Prostate gland (tissue), 2 donors: Measurements from ENCODE around the gene TMEM59. TPM values are rescaled to one million over a fixed set of nuclear protein-coding genes. Genes with fewer than 3 reads are reported as not detected.
"Not testable (repeated sequence)": the region's sequence is repeated elsewhere in the genome, so short reads cannot be mapped to it uniquely, and the experiment has no call there.

Experiments used
- DNase-seq: peaks from one replicate; pipeline ENCODE4 v3.0.0-alpha.2; 2019; ENCODE audit warnings: low spot score
- H3K27ac ChIP-seq, 2 donors: fragments of 200-600 bp; sonication (generic); 2 replicates each; pipeline ENCODE4 v1.5.1; 2017 to 2019
- H3K27me3 ChIP-seq: fragments of 200-600 bp; sonication (generic); replicated peaks from 2 replicates; pipeline ENCODE4 v1.5.1; 2019; ENCODE audit not compliant: insufficient read depth
- H3K36me3 ChIP-seq, 2 donors: fragments of 200-600 bp; sonication (generic); 1 replicate in 1 of 2; 2 replicates in 1 of 2; pipeline versions ENCODE4 v1.5.1 to v1.8.1; 2017 to 2019
- H3K4me1 ChIP-seq: fragments of 200-600 bp; sonication (generic); replicated peaks from 2 replicates; pipeline ENCODE4 v1.5.1; 2019
- H3K4me3 ChIP-seq, 2 donors: fragments of 200-600 bp; sonication (generic); 2 replicates each; pipeline ENCODE4 v1.5.1; 2017 to 2019
- H3K9me3 ChIP-seq: fragments of 200-600 bp; sonication (generic); 2 replicates; pipeline ENCODE4 v1.5.1; 2017
- POLR2A ChIP-seq: fragments of 450-650 bp; IDR thresholded peaks from one replicate; pipeline ENCODE4 v1.6.1; 2016; ENCODE audit warnings: antibody characterized with exemption, mild to moderate bottlenecking
- POLR2AphosphoS5 ChIP-seq: sonication (generic); formaldehyde crosslinking; IDR thresholded peaks from one replicate; pipeline ENCODE4 v1.6.1; 2017; ENCODE audit warnings: antibody characterized with exemption
- WGBS: methylation state at CpG from one replicate; pipeline ENCODE4 v1.1.5; 2018; 5-methylcytosine and 5-hydroxymethylcytosine counted together
- intact Hi-C: fragments of 100-400 bp; cut with DNase I; formaldehyde crosslinking; loops from one replicate; pipeline ENCODE4 v1.14.2; 2022
- total RNA-seq, 2 donors: library from RNA; depleted of rRNA; stranded (reverse); fragments of >200 nt; gene quantifications; one replicate each; pipeline ENCODE4 v1.1.0, GENCODE V29; 2016
- TF ChIP-seq, protein P1 (sequence below), 4 experiments: fragments of 200-600 bp in 2 of 4; fragments of 450-650 bp in 2 of 4; sonication (generic) in 2 of 4; IDR thresholded peaks; 1 replicate in 3 of 4; 2 replicates in 1 of 4; pipeline ENCODE4 v1.5.1; 2016 to 2019; ENCODE audit warnings: antibody characterized with exemption in 4 of 4, mild to moderate bottlenecking in 2 of 4, moderate library complexity in 2 of 4

Gene TMEM59
- total RNA-seq, 2 donors from 2014 or later, result 394 to 817 TPM

DNA sequence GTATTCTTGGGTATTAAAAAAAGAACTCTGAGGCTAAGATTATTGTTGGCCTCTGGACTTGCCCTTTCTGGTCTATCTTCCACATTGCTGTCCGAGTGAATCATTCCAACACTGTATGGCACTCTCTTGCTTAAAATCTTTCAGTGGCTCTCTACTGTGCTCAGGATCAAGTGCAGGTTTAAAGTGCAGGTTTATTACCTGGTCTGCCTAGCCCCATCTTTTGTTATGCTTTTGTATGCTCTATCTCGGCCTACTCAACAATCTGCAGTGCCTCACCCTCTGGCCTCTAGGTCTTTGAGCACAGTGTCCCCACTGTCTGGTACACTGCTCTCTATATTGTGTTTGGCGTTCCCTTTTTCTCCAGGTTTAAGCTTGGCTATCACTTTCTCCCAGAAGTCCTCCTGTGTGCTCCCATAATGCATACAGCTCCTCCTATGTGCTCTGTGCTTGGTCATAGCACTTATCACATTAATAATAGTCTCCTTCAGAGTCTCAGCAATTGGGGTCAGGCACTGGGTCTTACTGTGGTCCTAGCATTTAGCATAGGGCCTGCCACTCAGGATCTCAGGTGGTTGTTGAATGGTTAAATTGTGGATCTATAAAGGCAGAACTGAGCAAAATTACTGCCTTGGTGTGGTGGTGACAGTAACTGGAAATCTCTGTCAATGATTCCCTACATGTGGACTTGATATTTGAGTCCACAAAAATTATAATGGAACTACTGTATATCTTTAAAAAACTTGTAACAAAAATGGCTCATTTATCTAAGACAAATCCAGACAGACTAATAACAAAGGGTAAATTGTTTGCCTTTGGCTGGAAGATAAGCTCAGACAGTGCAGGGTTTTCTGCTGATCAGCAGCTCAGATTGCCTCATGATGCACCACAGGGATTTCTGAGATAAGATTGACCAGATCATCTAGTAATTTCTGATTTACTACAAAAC, 24.4 kb downstream of the TMEM59 start:
- intact Hi-C loops, result no loop called here
- H3K9me3 ChIP-seq, result no peaks in the 10 kb centered on the region
- H3K4me3 ChIP-seq, result no peak overlapping the region
- no peaks in the 10 kb centered on the region for H3K27me3 ChIP-seq
- TF ChIP-seq POLR2A (no peak), POLR2AphosphoS5 (no peak)
- TF ChIP-seq, protein P1, sequence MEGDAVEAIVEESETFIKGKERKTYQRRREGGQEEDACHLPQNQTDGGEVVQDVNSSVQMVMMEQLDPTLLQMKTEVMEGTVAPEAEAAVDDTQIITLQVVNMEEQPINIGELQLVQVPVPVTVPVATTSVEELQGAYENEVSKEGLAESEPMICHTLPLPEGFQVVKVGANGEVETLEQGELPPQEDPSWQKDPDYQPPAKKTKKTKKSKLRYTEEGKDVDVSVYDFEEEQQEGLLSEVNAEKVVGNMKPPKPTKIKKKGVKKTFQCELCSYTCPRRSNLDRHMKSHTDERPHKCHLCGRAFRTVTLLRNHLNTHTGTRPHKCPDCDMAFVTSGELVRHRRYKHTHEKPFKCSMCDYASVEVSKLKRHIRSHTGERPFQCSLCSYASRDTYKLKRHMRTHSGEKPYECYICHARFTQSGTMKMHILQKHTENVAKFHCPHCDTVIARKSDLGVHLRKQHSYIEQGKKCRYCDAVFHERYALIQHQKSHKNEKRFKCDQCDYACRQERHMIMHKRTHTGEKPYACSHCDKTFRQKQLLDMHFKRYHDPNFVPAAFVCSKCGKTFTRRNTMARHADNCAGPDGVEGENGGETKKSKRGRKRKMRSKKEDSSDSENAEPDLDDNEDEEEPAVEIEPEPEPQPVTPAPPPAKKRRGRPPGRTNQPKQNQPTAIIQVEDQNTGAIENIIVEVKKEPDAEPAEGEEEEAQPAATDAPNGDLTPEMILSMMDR (IDR thresholded peaks at IDR 0.05), result no peak
- no peak for DNase-seq
- H3K27ac ChIP-seq, result no peak overlapping the region
- no peaks in the 10 kb centered on the region for H3K36me3 ChIP-seq
- H3K4me1 ChIP-seq, result no peaks in the 10 kb centered on the region
- WGBS, result 89% methylated on average over 3 of the region's 3 CpGs

DNA sequence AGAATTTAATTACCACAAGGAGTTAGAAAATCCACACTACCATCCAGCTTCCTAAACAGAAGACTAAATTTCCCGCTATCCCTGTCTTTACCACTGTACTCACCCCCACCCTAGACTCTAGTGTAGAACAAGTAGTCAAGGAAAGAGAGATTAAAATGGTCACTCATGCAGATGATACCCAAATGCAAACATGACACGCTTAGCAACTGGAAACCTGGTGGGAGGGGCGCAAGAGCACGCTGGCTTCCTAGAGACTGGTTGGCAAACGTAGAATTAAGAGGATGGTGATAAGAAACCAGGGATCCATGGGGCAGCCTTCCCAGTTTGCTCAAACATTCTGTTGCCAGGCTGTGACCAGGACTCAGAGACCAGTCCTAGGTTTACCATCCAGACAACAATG, 25.2 kb downstream of the TMEM59 start:
- 78% methylated on average over 5 of the region's 5 CpGs for WGBS
- Histone ChIP-seq H3K27me3 (no peaks in the 10 kb centered on the region), H3K4me3 (no peak overlapping the region), H3K27ac (no peak overlapping the region), H3K4me1 (no peaks in the 10 kb centered on the region), H3K9me3 (no peaks in the 10 kb centered on the region), H3K36me3 (no peaks in the 10 kb centered on the region)
- intact Hi-C loops, result no loop called here
- DNase-seq, result no peak
- TF ChIP-seq POLR2AphosphoS5, result no peak
- TF ChIP-seq POLR2A, result no peak
- TF ChIP-seq, protein P1 (IDR thresholded peaks at IDR 0.05), result no peak

DNA sequence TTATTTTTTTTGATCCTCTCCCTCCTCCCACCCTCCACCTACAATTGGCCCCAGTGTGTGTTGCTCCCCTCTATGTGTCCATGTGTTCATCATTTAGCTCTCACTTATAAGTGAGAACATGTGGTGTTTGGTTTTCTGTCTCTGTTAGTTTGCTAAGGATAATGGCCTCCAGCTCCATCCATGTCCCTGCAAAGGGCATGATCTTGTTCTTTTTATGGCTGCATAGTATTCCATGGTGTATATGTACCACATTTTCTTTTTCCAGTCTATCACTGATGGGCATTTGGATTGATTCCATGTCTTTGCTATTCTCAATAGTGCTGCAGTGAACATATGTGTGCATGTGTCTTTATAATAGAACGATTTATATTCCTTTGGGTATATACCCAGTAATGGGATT, 28.2 kb downstream of the TMEM59 start:
- H3K27ac ChIP-seq, intact Hi-C loops, H3K4me3 ChIP-seq, H3K9me3 ChIP-seq, H3K36me3 ChIP-seq, H3K4me1 ChIP-seq, H3K27me3 ChIP-seq, DNase-seq: not testable (repeated sequence)
- 92% methylated on average over 1 of the region's 1 CpG for WGBS

DNA sequence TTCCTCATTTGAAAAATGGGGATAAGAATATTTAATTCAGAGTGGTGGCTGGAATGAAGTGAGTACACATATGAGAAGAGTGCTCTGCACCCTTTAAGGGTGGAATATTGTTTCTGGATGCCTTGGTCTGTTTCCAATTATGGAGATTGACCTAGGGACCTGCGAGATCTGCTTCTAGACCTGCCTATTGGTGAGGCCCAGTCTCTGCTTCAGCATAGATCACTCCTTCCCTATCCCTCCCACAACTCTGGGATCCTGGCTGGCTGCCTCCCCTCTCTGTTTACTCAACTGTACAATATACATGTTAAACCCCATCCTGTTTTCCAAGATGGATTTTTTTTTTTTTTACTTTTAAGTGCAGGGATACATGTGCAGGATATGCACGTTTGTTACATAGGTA, 28.6 kb downstream of the TMEM59 start:
- 65% methylated on average over 2 of the region's 2 CpGs for WGBS
- DNase-seq, result no peak
- no peak overlapping the region for H3K27ac ChIP-seq
- no peaks in the 10 kb centered on the region for H3K4me1 ChIP-seq
- no peaks in the 10 kb centered on the region for H3K27me3 ChIP-seq
- H3K36me3 ChIP-seq, result no peaks in the 10 kb centered on the region
- intact Hi-C loops, result no loop called here
- H3K4me3 ChIP-seq, result no peak overlapping the region
- TF ChIP-seq POLR2AphosphoS5, result no peak
- TF ChIP-seq, protein P1 (IDR thresholded peaks at IDR 0.05), result no peak
- no peaks in the 10 kb centered on the region for H3K9me3 ChIP-seq

DNA sequence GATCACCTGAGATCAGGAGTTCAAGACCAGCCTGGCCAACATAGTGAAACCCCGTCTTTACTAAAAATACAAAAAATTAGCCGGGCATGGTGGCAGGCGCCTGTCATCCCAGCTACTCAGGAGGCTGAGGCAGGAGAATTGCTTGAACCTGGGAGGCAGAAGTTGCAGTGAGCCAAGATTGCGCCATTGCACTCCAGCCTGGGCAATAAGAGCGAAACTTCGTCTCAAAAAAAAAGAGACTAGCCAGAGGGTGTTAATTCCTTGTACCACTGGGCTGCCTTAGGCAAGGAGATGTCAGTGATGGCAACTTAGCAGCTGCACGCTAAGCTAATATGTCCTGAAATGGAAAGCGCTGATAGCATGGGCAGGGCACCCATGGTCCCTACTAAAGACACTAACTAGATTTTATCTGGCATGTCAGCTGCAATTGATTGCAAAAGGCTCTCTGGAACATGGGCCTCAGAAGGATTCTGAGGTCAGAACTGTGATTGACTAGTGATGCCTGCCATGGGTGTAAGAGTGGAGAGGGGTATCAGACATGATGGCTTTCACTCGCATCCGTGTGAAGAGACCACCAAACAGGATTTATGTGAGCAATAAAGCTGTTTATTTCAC, 33.3 kb downstream of the TMEM59 start:
- H3K27ac ChIP-seq, H3K27me3 ChIP-seq, DNase-seq, H3K36me3 ChIP-seq, H3K4me3 ChIP-seq, H3K9me3 ChIP-seq, H3K4me1 ChIP-seq, intact Hi-C loops: not testable (repeated sequence)
- WGBS, result 87% methylated on average over 10 of the region's 10 CpGs

DNA sequence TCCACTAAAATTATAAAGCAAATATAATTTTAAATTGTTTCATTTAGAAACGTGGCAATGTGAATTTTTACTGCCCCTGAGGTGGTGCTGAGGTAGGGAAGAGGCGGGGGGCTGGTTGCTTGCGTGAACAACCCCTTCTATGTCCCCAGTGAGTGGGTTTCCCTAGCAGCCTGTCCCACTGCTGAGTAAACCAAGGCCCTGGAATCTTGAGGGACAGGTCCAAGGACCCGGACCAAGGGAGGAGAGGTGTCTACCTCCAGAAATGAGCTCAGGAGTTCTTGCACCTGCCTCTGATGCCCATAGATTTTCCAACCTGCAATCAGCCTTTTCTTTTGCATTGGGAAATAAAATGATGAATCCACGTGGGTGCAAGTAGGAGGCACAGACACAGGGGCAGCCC, 34.4 kb downstream of the TMEM59 start:
- TF ChIP-seq, protein P1 (IDR thresholded peaks at IDR 0.05), result no peak
- TF ChIP-seq POLR2AphosphoS5 (no peak), POLR2A (no peak)
- intact Hi-C loops, result no loop called here
- no peak overlapping the region for H3K4me3 ChIP-seq
- H3K27ac ChIP-seq, result no peak overlapping the region
- no peaks in the 10 kb centered on the region for H3K36me3 ChIP-seq
- no peaks in the 10 kb centered on the region for H3K9me3 ChIP-seq
- no peaks in the 10 kb centered on the region for H3K27me3 ChIP-seq
- no peak for DNase-seq
- 74% methylated on average over 5 of the region's 5 CpGs for WGBS
- H3K4me1 ChIP-seq, result peaks cover 7% of the 10 kb centered on the region
